ENCODE results near the gene CUL4A. TPM values are rescaled to one million over a fixed set of nuclear protein-coding genes. Genes with fewer than 3 reads are reported as not detected.

The CUL4A gene
- total and polyA plus RNA-seq, 2 experiments from 2014 or later, result 67.5 to 195 TPM

DNA sequence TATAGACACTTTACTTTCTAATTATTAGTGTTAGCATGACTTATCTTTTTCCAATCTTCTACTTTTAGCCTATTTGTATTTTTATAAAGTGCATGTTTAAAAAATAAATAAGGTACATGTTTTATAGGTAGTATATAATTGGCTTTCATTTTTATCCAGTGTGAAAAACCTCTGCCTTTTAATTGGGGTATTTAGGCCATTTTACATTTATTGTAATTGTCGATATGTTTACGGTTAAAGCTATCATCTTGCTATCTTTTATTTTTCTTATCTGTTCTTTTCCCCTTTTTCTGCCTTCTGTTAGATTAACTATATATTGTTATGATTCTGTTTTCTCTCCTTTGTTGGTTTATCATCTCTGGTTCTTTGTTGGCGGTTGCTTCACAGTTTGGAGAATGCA lies 41.8 kb upstream of the CUL4A start (continued):
- TF ChIP-seq, protein P1, sequence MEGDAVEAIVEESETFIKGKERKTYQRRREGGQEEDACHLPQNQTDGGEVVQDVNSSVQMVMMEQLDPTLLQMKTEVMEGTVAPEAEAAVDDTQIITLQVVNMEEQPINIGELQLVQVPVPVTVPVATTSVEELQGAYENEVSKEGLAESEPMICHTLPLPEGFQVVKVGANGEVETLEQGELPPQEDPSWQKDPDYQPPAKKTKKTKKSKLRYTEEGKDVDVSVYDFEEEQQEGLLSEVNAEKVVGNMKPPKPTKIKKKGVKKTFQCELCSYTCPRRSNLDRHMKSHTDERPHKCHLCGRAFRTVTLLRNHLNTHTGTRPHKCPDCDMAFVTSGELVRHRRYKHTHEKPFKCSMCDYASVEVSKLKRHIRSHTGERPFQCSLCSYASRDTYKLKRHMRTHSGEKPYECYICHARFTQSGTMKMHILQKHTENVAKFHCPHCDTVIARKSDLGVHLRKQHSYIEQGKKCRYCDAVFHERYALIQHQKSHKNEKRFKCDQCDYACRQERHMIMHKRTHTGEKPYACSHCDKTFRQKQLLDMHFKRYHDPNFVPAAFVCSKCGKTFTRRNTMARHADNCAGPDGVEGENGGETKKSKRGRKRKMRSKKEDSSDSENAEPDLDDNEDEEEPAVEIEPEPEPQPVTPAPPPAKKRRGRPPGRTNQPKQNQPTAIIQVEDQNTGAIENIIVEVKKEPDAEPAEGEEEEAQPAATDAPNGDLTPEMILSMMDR (conservative IDR thresholded peaks at IDR 0.05; ENCODE audit: low read depth in 2 of 2), result no peak
- TF ChIP-seq NANOG (IDR thresholded peaks at IDR 0.05; ENCODE audit: borderline replicate concordance), result no peak
- TF ChIP-seq STAT1 (IDR thresholded peaks at IDR 0.05; ENCODE audit: unreplicated experiment), result no peak

DNA sequence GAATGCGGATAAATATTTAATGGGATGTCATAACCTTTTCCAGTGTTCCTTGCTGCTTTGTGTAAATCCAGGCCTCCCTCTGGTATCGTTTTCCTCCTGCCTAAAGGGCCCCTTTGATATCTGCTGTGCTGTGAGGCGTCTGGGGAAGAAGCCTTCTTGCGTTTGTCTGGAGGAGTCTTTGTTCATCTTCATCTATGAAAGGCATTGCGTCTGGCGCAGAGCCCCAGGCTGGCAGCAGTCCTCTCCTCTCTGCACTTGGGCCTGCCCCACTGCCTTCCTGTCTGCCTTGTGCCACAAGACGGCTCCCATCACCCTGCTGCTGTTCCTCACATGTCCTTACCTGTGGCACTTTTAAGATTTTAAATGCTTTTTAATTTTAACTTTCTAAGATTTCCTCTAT lies 41.2 kb upstream of the CUL4A start:
- Histone ChIP-seq H3K36me3 (ENCODE audit: insufficient read depth) (no peaks in the 10 kb centered on the region), H2AFZ (no peak overlapping the region), H3K27ac (ENCODE audit: low read depth) (no peak overlapping the region), H3K27me3 (ENCODE audit: insufficient read depth) (no peaks in the 10 kb centered on the region), H3K4me1 (ENCODE audit: insufficient read depth) (no peaks in the 10 kb centered on the region), H4K20me1 (replicated peaks; ENCODE audit: insufficient read depth) (no peaks in the 10 kb centered on the region; the same call in 1 of the 2 replicates), H3K4me3 (no peak overlapping the region), H3K4me2 (no peak overlapping the region), H3K9me2 (ENCODE audit: insufficient read depth) (no peaks in the 10 kb centered on the region), H3K79me2 (replicated peaks; ENCODE audit: insufficient read depth) (no peaks in the 10 kb centered on the region), H3F3A (replicated peaks; ENCODE audit: low read depth) (no peaks in the 10 kb centered on the region)
- ATAC-seq (no peak), DNase-seq (ENCODE audit: low spot score) (no peak)
- H3K27ac Mint-ChIP-seq, result no peak overlapping the region
- no peak overlapping the region for H3K4me3 Mint-ChIP-seq
- no peaks in the 10 kb centered on the region for H3K9me3 Mint-ChIP-seq
- peaks cover 8% of the 10 kb centered on the region for H3K27me3 Mint-ChIP-seq (ENCODE audit: insufficient read depth, low read depth, poor library complexity)
- peaks cover 7% of the 10 kb centered on the region for H3K4me1 Mint-ChIP-seq
- peaks cover 28% of the 10 kb centered on the region for H3K36me3 Mint-ChIP-seq (ENCODE audit: low read depth)
- TF ChIP-seq, protein P2, sequence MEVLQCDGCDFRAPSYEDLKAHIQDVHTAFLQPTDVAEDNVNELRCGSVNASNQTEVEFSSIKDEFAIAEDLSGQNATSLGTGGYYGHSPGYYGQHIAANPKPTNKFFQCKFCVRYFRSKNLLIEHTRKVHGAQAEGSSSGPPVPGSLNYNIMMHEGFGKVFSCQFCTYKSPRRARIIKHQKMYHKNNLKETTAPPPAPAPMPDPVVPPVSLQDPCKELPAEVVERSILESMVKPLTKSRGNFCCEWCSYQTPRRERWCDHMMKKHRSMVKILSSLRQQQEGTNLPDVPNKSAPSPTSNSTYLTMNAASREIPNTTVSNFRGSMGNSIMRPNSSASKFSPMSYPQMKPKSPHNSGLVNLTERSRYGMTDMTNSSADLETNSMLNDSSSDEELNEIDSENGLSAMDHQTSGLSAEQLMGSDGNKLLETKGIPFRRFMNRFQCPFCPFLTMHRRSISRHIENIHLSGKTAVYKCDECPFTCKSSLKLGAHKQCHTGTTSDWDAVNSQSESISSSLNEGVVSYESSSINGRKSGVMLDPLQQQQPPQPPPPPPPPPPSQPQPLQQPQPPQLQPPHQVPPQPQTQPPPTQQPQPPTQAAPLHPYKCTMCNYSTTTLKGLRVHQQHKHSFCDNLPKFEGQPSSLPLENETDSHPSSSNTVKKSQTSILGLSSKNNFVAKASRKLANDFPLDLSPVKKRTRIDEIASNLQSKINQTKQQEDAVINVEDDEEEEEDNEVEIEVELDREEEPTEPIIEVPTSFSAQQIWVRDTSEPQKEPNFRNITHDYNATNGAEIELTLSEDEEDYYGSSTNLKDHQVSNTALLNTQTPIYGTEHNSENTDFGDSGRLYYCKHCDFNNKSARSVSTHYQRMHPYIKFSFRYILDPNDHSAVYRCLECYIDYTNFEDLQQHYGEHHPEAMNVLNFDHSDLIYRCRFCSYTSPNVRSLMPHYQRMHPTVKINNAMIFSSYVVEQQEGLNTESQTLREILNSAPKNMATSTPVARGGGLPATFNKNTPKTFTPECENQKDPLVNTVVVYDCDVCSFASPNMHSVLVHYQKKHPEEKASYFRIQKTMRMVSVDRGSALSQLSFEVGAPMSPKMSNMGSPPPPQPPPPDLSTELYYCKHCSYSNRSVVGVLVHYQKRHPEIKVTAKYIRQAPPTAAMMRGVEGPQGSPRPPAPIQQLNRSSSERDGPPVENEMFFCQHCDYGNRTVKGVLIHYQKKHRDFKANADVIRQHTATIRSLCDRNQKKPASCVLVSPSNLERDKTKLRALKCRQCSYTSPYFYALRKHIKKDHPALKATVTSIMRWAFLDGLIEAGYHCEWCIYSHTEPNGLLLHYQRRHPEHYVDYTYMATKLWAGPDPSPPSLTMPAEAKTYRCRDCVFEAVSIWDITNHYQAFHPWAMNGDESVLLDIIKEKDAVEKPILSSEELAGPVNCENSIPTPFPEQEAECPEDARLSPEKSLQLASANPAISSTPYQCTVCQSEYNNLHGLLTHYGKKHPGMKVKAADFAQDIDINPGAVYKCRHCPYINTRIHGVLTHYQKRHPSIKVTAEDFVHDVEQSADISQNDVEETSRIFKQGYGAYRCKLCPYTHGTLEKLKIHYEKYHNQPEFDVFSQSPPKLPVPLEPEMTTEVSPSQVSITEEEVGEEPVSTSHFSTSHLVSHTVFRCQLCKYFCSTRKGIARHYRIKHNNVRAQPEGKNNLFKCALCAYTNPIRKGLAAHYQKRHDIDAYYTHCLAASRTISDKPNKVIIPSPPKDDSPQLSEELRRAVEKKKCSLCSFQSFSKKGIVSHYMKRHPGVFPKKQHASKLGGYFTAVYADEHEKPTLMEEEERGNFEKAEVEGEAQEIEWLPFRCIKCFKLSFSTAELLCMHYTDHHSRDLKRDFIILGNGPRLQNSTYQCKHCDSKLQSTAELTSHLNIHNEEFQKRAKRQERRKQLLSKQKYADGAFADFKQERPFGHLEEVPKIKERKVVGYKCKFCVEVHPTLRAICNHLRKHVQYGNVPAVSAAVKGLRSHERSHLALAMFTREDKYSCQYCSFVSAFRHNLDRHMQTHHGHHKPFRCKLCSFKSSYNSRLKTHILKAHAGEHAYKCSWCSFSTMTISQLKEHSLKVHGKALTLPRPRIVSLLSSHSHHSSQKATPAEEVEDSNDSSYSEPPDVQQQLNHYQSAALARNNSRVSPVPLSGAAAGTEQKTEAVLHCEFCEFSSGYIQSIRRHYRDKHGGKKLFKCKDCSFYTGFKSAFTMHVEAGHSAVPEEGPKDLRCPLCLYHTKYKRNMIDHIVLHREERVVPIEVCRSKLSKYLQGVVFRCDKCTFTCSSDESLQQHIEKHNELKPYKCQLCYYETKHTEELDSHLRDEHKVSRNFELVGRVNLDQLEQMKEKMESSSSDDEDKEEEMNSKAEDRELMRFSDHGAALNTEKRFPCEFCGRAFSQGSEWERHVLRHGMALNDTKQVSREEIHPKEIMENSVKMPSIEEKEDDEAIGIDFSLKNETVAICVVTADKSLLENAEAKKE (CRISPR knock-in tag; IDR thresholded peaks at IDR 0.05), result no peak
- TF ChIP-seq, protein P3, sequence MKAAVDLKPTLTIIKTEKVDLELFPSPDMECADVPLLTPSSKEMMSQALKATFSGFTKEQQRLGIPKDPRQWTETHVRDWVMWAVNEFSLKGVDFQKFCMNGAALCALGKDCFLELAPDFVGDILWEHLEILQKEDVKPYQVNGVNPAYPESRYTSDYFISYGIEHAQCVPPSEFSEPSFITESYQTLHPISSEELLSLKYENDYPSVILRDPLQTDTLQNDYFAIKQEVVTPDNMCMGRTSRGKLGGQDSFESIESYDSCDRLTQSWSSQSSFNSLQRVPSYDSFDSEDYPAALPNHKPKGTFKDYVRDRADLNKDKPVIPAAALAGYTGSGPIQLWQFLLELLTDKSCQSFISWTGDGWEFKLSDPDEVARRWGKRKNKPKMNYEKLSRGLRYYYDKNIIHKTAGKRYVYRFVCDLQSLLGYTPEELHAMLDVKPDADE (IDR thresholded peaks at IDR 0.05), result no peak
- no peak for TF ChIP-seq STAT1 (IDR thresholded peaks at IDR 0.05; ENCODE audit: unreplicated experiment)
- no peak for TF ChIP-seq NANOG (IDR thresholded peaks at IDR 0.05; ENCODE audit: borderline replicate concordance)
- no peak for TF ChIP-seq CREB1 (CRISPR knock-in tag; IDR thresholded peaks at IDR 0.05; ENCODE audit: low read depth)
- no peak for TF ChIP-seq JUNB (IDR thresholded peaks at IDR 0.05; ENCODE audit: unreplicated experiment)
- TF ChIP-seq POLR2AphosphoS5 (IDR thresholded peaks at IDR 0.05; ENCODE audit: low read depth), result no peak
- TF ChIP-seq, protein P4, sequence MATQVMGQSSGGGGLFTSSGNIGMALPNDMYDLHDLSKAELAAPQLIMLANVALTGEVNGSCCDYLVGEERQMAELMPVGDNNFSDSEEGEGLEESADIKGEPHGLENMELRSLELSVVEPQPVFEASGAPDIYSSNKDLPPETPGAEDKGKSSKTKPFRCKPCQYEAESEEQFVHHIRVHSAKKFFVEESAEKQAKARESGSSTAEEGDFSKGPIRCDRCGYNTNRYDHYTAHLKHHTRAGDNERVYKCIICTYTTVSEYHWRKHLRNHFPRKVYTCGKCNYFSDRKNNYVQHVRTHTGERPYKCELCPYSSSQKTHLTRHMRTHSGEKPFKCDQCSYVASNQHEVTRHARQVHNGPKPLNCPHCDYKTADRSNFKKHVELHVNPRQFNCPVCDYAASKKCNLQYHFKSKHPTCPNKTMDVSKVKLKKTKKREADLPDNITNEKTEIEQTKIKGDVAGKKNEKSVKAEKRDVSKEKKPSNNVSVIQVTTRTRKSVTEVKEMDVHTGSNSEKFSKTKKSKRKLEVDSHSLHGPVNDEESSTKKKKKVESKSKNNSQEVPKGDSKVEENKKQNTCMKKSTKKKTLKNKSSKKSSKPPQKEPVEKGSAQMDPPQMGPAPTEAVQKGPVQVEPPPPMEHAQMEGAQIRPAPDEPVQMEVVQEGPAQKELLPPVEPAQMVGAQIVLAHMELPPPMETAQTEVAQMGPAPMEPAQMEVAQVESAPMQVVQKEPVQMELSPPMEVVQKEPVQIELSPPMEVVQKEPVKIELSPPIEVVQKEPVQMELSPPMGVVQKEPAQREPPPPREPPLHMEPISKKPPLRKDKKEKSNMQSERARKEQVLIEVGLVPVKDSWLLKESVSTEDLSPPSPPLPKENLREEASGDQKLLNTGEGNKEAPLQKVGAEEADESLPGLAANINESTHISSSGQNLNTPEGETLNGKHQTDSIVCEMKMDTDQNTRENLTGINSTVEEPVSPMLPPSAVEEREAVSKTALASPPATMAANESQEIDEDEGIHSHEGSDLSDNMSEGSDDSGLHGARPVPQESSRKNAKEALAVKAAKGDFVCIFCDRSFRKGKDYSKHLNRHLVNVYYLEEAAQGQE (IDR thresholded peaks at IDR 0.05; ENCODE audit: unreplicated experiment), result no peak
- no peak for TF ChIP-seq EZH2phosphoT487 (IDR thresholded peaks at IDR 0.05; ENCODE audit: unreplicated experiment)
- TF ChIP-seq, protein P1 (conservative IDR thresholded peaks at IDR 0.05; ENCODE audit: low read depth in 2 of 2), result no peak
